Activated naive CD8-positive, alpha-beta T cell treated with anti-CD3 and anti-CD28 coated beads for 36 hours (primary cell): Measurements from ENCODE around the gene AGBL1. TPM values are rescaled to one million over a fixed set of nuclear protein-coding genes. Genes with fewer than 3 reads are reported as not detected.

Source experiments
- DNase-seq: peaks from one replicate; pipeline ENCODE4 v3.0.0; 2021
- H3K27ac Mint-ChIP-seq: one replicate; pipeline ENCODE4 v1.8.0; 2022; ENCODE audit warnings: mild to moderate bottlenecking, moderate library complexity, mixed read lengths
- H3K27me3 Mint-ChIP-seq: one replicate; pipeline ENCODE4 v1.8.0; 2022; ENCODE audit warnings: mild to moderate bottlenecking, mixed read lengths
- H3K36me3 Mint-ChIP-seq: one replicate; pipeline ENCODE4 v1.8.0; 2021; ENCODE audit warnings: mild to moderate bottlenecking, mixed read lengths
- H3K4me1 Mint-ChIP-seq: one replicate; pipeline ENCODE4 v1.8.0; 2021; ENCODE audit warnings: mixed read lengths
- H3K4me3 Mint-ChIP-seq: one replicate; pipeline ENCODE4 v1.8.0; 2022; ENCODE audit warnings: mild to moderate bottlenecking, moderate library complexity, mixed read lengths
- H3K9me3 Mint-ChIP-seq: one replicate; pipeline ENCODE4 v1.8.0; 2022; ENCODE audit warnings: mixed read lengths
- total RNA-seq, 2 experiments: library from RNA; stranded (reverse); gene quantifications; one replicate each; pipeline ENCODE4 v1.2.3, GENCODE V29; 2021

The AGBL1 gene
- total RNA-seq, 2 experiments from 2014 or later = not detected

- DNase-seq = no peak
- no peak overlapping the region for H3K4me3 Mint-ChIP-seq
- H3K27ac Mint-ChIP-seq = no peak overlapping the region
- H3K27me3 Mint-ChIP-seq = no peaks in the 10 kb centered on the region
- H3K9me3 Mint-ChIP-seq = peaks cover 5% of the 10 kb centered on the region
- no peaks in the 10 kb centered on the region for H3K4me1 Mint-ChIP-seq
- no peaks in the 10 kb centered on the region for H3K36me3 Mint-ChIP-seq
Observed at GRCh38 chr15:86591158-86591557, 511.5 kb downstream of the AGBL1 start.

- Mint-ChIP-seq H3K4me1 (no peaks in the 10 kb centered on the region), H3K27ac (no peak overlapping the region), H3K4me3 (no peak overlapping the region), H3K27me3 (no peaks in the 10 kb centered on the region), H3K9me3 (peaks cover 8% of the 10 kb centered on the region), H3K36me3 (peaks cover 2% of the 10 kb centered on the region)
- DNase-seq = no peak
Observed at GRCh38 chr15:86591994-86592735, 512.5 kb downstream of the AGBL1 start.

- no peak overlapping the region for H3K27ac Mint-ChIP-seq
- no peaks in the 10 kb centered on the region for H3K27me3 Mint-ChIP-seq
- H3K9me3 Mint-ChIP-seq = peaks cover 5% of the 10 kb centered on the region
- DNase-seq = no peak
- H3K36me3 Mint-ChIP-seq = peaks cover 2% of the 10 kb centered on the region
- no peaks in the 10 kb centered on the region for H3K4me1 Mint-ChIP-seq
- no peak overlapping the region for H3K4me3 Mint-ChIP-seq
Observed at GRCh38 chr15:86595741-86596140, 516.1 kb downstream of the AGBL1 start.

GRCh38 chr15:86603466-86603865 is 523.8 kb downstream of the AGBL1 start:
- no peak overlapping the region for H3K27ac Mint-ChIP-seq
- no peaks in the 10 kb centered on the region for H3K27me3 Mint-ChIP-seq
- H3K9me3 Mint-ChIP-seq = no peaks in the 10 kb centered on the region
- H3K4me3 Mint-ChIP-seq = no peak overlapping the region
- H3K36me3 Mint-ChIP-seq = no peaks in the 10 kb centered on the region
- no peaks in the 10 kb centered on the region for H3K4me1 Mint-ChIP-seq
- no peak for DNase-seq

- DNase-seq = no peak
- Mint-ChIP-seq H3K27me3 (no peaks in the 10 kb centered on the region), H3K9me3 (no peaks in the 10 kb centered on the region), H3K27ac (no peak overlapping the region), H3K4me3 (no peak overlapping the region), H3K4me1 (peaks cover 6% of the 10 kb centered on the region), H3K36me3 (no peaks in the 10 kb centered on the region)
Observed at GRCh38 chr15:86608461-86609205, 529.0 kb downstream of the AGBL1 start.

- Mint-ChIP-seq H3K27me3 (no peaks in the 10 kb centered on the region), H3K36me3 (no peaks in the 10 kb centered on the region), H3K4me3 (no peak overlapping the region), H3K4me1 (peaks cover 6% of the 10 kb centered on the region), H3K27ac (no peak overlapping the region), H3K9me3 (no peaks in the 10 kb centered on the region)
- DNase-seq = no peak
Observed at GRCh38 chr15:86609275-86609674, 529.6 kb downstream of the AGBL1 start.

GRCh38 chr15:86610038-86610437 is 530.4 kb downstream of the AGBL1 start:
- H3K27ac Mint-ChIP-seq = no peak overlapping the region
- H3K4me1 Mint-ChIP-seq = peaks cover 9% of the 10 kb centered on the region
- no peaks in the 10 kb centered on the region for H3K27me3 Mint-ChIP-seq
- no peak for DNase-seq
- peaks cover 2% of the 10 kb centered on the region for H3K36me3 Mint-ChIP-seq
- no peak overlapping the region for H3K4me3 Mint-ChIP-seq
- no peaks in the 10 kb centered on the region for H3K9me3 Mint-ChIP-seq

- H3K9me3 Mint-ChIP-seq = no peaks in the 10 kb centered on the region
- H3K27ac Mint-ChIP-seq = no peak overlapping the region
- H3K27me3 Mint-ChIP-seq = no peaks in the 10 kb centered on the region
- peaks cover 22% of the 10 kb centered on the region for H3K4me1 Mint-ChIP-seq
- peaks cover 5% of the 10 kb centered on the region for H3K36me3 Mint-ChIP-seq
- no peak overlapping the region for H3K4me3 Mint-ChIP-seq
- no peak for DNase-seq
Observed at GRCh38 chr15:86611417-86612040, 531.9 kb downstream of the AGBL1 start.

- H3K4me3 Mint-ChIP-seq = no peak overlapping the region
- H3K36me3 Mint-ChIP-seq = peaks cover 5% of the 10 kb centered on the region
- no peaks in the 10 kb centered on the region for H3K9me3 Mint-ChIP-seq
- H3K4me1 Mint-ChIP-seq = peaks cover 39% of the 10 kb centered on the region
- no peak overlapping the region for H3K27ac Mint-ChIP-seq
- no peak for DNase-seq
- H3K27me3 Mint-ChIP-seq = peaks cover 2% of the 10 kb centered on the region
Observed at GRCh38 chr15:86615411-86615810, 535.7 kb downstream of the AGBL1 start.

- Mint-ChIP-seq H3K27me3 (peaks cover 3% of the 10 kb centered on the region), H3K4me1 (peaks cover 42% of the 10 kb centered on the region), H3K27ac (peak overlapping the region; percentile 6), H3K36me3 (peaks cover 5% of the 10 kb centered on the region), H3K9me3 (no peaks in the 10 kb centered on the region), H3K4me3 (no peak overlapping the region)
- DNase-seq = no peak
Observed at GRCh38 chr15:86615816-86616215, 536.1 kb downstream of the AGBL1 start.

GRCh38 chr15:86616771-86617170 is 537.1 kb downstream of the AGBL1 start:
- no peaks in the 10 kb centered on the region for H3K9me3 Mint-ChIP-seq
- no peak overlapping the region for H3K4me3 Mint-ChIP-seq
- no peak for DNase-seq
- peaks cover 5% of the 10 kb centered on the region for H3K36me3 Mint-ChIP-seq
- H3K27me3 Mint-ChIP-seq = peaks cover 3% of the 10 kb centered on the region
- H3K4me1 Mint-ChIP-seq = peaks cover 41% of the 10 kb centered on the region
- no peak overlapping the region for H3K27ac Mint-ChIP-seq

- no peak for DNase-seq
- H3K27me3 Mint-ChIP-seq = peaks cover 3% of the 10 kb centered on the region
- H3K4me1 Mint-ChIP-seq = peaks cover 48% of the 10 kb centered on the region
- no peak overlapping the region for H3K27ac Mint-ChIP-seq
- no peaks in the 10 kb centered on the region for H3K9me3 Mint-ChIP-seq
- no peak overlapping the region for H3K4me3 Mint-ChIP-seq
- peaks cover 1% of the 10 kb centered on the region for H3K36me3 Mint-ChIP-seq
Observed at GRCh38 chr15:86620157-86620556, 540.5 kb downstream of the AGBL1 start.

GRCh38 chr15:86620641-86621349 is 541.1 kb downstream of the AGBL1 start:
- Mint-ChIP-seq H3K27ac (no peak overlapping the region), H3K4me3 (no peak overlapping the region), H3K36me3 (no peaks in the 10 kb centered on the region), H3K27me3 (peaks cover 6% of the 10 kb centered on the region), H3K4me1 (peaks cover 46% of the 10 kb centered on the region), H3K9me3 (no peaks in the 10 kb centered on the region)
- no peak for DNase-seq

- no peak for DNase-seq
- peaks cover 6% of the 10 kb centered on the region for H3K27me3 Mint-ChIP-seq
- no peaks in the 10 kb centered on the region for H3K9me3 Mint-ChIP-seq
- H3K4me3 Mint-ChIP-seq = no peak overlapping the region
- no peaks in the 10 kb centered on the region for H3K36me3 Mint-ChIP-seq
- no peak overlapping the region for H3K27ac Mint-ChIP-seq
- H3K4me1 Mint-ChIP-seq = peaks cover 34% of the 10 kb centered on the region
Observed at GRCh38 chr15:86623236-86623635, 543.6 kb downstream of the AGBL1 start.
